A673 (cell line): ENCODE measurements around the gene RASL10A. TPM values are rescaled to one million over a fixed set of nuclear protein-coding genes. Genes with fewer than 3 reads are reported as not detected.

Source experiments
- BruUV-seq: library from RNA; stranded (reverse); fragments of 400-500 nt; replicated peaks from 2 replicates; lab custom pipeline; 2021; lab: Mats Ljungman, UMichigan
- CTCF ChIA-PET: fragments of 300-600 bp; sonication (Branson Sonifier 250); formaldehyde crosslinking; loops from one replicate; lab custom pipeline; 2022; ENCODE audit warnings: antibody characterized with exemption; lab: Charles Lee
- POLR2A ChIA-PET: fragments of 300-600 bp; sonication (Branson Sonifier 250); formaldehyde crosslinking; loops from one replicate; lab custom pipeline; 2022; ENCODE audit warnings: antibody characterized with exemption; ENCODE audit not compliant: low non-redundant PET; lab: Charles Lee
- DNase-seq: peaks from one replicate; pipeline ENCODE4 v3.0.0-alpha.2; 2015; ENCODE audit warnings: low spot score
- H3K27ac ChIP-seq: fragments of 200-600 bp; sonication (generic); 2 replicates; pipeline ENCODE4 v1.5.1; 2016; ENCODE audit warnings: mixed run types, low read depth, mild to moderate bottlenecking, mixed read lengths, antibody characterized with exemption, low read length; ENCODE audit not compliant: poor library complexity, severe bottlenecking
- H3K27me3 ChIP-seq: fragments of 200-600 bp; sonication (generic); replicated peaks from 2 replicates; pipeline ENCODE4 v1.6.1; 2017; ENCODE audit warnings: mixed run types, low read depth, mild to moderate bottlenecking, mixed read lengths, antibody characterized with exemption, low read length; ENCODE audit not compliant: insufficient read depth, poor library complexity
- H3K36me3 ChIP-seq: fragments of 200-600 bp; sonication (generic); 2 replicates; pipeline ENCODE4 v1.6.1; 2016; ENCODE audit warnings: mixed run types, mild to moderate bottlenecking, mixed read lengths, antibody characterized with exemption, low read length; ENCODE audit not compliant: insufficient read depth, poor library complexity, severe bottlenecking
- H3K4me1 ChIP-seq: fragments of 200-600 bp; sonication (generic); 2 replicates; pipeline ENCODE4 v1.6.1; 2017; ENCODE audit warnings: mixed run types, mild to moderate bottlenecking, mixed read lengths, antibody characterized with exemption, low read length; ENCODE audit not compliant: insufficient read depth, poor library complexity, severe bottlenecking
- H3K4me3 ChIP-seq: fragments of 200-600 bp; sonication (generic); 2 replicates; pipeline ENCODE4 v1.5.1; 2016; ENCODE audit warnings: low read depth, mixed run types, mild to moderate bottlenecking, mixed read lengths, low read length; ENCODE audit not compliant: poor library complexity, severe bottlenecking
- H3K9me3 ChIP-seq: fragments of 200-600 bp; sonication (generic); 2 replicates; pipeline ENCODE4 v1.6.1; 2016; ENCODE audit warnings: mixed run types, low read depth, mild to moderate bottlenecking, mixed read lengths, antibody characterized with exemption, low read length; ENCODE audit not compliant: poor library complexity, severe bottlenecking
- CTCF ChIP-seq: fragments of 300-800, 200-600 bp; sonication (generic); conservative IDR thresholded peaks from 2 replicates; pipeline ENCODE4 v1.5.1; 2017; ENCODE audit warnings: low read depth, mild to moderate bottlenecking, antibody characterized with exemption, low read length, moderate library complexity, mixed read lengths
- EZH2 ChIP-seq: fragments of 200-600 bp; sonication (generic); IDR thresholded peaks from 2 replicates; pipeline ENCODE4 v1.6.1; 2017; ENCODE audit warnings: borderline replicate concordance, low read depth, mild to moderate bottlenecking, mixed read lengths, antibody characterized with exemption, low read length; ENCODE audit not compliant: poor library complexity, severe bottlenecking
- intact Hi-C: fragments of 100-400 bp; cut with micrococcal nuclease; formaldehyde crosslinking; loops from one replicate; pipeline ENCODE4 v1.10.0; 2022; ENCODE audit not compliant: unreplicated experiment
- total RNA-seq: library from RNA; stranded (reverse); gene quantifications from 2 replicates; pipeline ENCODE4 v1.2.3, GENCODE V29; 2021

RASL10A gene
- total RNA-seq, 1 experiment from 2014 or later, result not detected

DNA sequence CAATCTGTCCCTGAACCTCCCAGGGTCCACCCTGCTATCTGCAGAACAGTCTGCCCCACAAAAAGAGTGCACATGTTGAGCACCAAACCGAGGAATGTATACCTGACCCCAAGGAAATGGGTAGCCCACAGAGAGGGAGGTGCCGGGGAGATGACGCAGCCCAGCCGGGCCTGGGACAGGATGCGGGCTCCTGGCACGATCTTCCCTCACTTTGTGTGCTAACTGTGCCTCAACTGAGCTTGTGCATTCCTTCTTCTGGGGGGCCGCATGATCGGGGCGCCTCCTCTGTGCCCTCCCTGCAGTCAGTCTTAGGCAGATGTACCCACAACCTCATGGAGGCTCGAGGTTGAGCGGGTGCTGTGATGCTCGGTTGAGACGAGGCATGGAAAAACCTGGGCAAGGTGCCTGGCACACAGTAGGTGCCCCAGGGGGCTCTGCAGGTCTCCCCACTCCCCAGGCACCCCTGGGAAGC, 6.7 kb downstream of the RASL10A start:
- DNase-seq, result no peak
- Histone ChIP-seq H3K4me3 (no peak overlapping the region), H3K4me1 (peaks cover 23% of the 10 kb centered on the region), H3K27me3 (peaks cover 5% of the 10 kb centered on the region), H3K36me3 (no peaks in the 10 kb centered on the region), H3K9me3 (no peaks in the 10 kb centered on the region), H3K27ac (no peak overlapping the region)
- POLR2A ChIA-PET, result no interaction called here
- TF ChIP-seq EZH2, result no peak
- TF ChIP-seq CTCF, result no peak
- CTCF ChIA-PET, result interaction anchor here (0.6 kb wide), 1 partner anchor 359 kb away, joined by 4 read pairs; no protein-coding TSS in a partner anchor
- intact Hi-C loops, result no loop called here
- BruUV-seq, result no TSS peak

DNA sequence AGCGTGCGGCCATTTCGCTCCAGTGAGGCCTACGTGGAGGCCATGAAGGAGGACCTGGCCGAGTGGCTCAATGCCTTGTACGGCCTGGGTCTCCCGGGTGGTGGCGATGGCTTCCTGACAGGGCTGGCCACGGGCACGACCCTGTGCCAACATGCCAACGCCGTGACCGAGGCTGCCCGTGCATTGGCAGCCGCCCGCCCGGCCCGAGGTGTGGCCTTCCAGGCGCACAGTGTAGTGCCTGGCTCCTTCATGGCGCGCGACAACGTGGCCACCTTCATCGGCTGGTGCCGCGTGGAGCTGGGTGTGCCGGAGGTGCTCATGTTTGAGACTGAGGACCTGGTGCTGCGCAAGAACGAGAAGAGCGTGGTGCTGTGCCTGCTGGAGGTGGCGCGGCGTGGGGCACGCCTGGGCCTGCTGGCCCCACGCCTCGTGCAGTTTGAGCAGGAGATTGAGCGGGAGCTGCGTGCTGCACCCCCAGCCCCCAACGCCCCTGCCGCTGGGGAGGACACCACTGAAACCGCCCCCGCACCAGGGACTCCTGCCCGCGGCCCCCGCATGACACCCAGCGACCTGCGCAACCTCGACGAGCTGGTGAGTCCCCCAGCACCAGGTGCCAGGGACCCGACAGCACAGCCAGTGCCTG, 7.2 kb downstream of the RASL10A start:
- peak overlapping the region; percentile 60 for H3K4me3 ChIP-seq

GRCh38 chr22:29307596-29308147, 7.8 kb downstream of the RASL10A start:
- CTCF ChIA-PET, result no interaction called here
- no peaks in the 10 kb centered on the region for H3K36me3 ChIP-seq
- no peaks in the 10 kb centered on the region for H3K27me3 ChIP-seq
- intact Hi-C loops, result no loop called here
- DNase-seq, result no peak
- no peaks in the 10 kb centered on the region for H3K9me3 ChIP-seq
- H3K27ac ChIP-seq, result peak overlapping the region; percentile 83
- no TSS peak for BruUV-seq
- peaks cover 23% of the 10 kb centered on the region for H3K4me1 ChIP-seq
- H3K4me3 ChIP-seq, result peak overlapping the region; percentile 60
- POLR2A ChIA-PET, result no interaction called here
- TF ChIP-seq EZH2 (no peak), CTCF (no peak)

More for the DNA sequence above, 7.2 kb downstream of the RASL10A start:
- Histone ChIP-seq H3K27me3 (no peaks in the 10 kb centered on the region), H3K27ac (no peak overlapping the region), H3K9me3 (no peaks in the 10 kb centered on the region), H3K4me1 (peaks cover 23% of the 10 kb centered on the region), H3K36me3 (no peaks in the 10 kb centered on the region)
- TF ChIP-seq CTCF (no peak), EZH2 (no peak)
- no peak for DNase-seq
- CTCF ChIA-PET, result interaction anchor here (0.6 kb wide), 1 partner anchor 359 kb away, joined by 4 read pairs; no protein-coding TSS in a partner anchor
- POLR2A ChIA-PET, result no interaction called here
- no TSS peak for BruUV-seq
- intact Hi-C loops, result no loop called here
